Measurements from ENCODE around the gene ZNF724. TPM values are rescaled to one million over a fixed set of nuclear protein-coding genes. Genes with fewer than 3 reads are reported as not detected.
A peak's percentile ranks its signal among the peaks of the same experiment; 100 is the strongest.

Gene ZNF724
- total RNA-seq, 3 donors from 2014 or later: 2.0 to 5.6 (median 3.5) TPM

GRCh38 chr19:23273022-23273589 lies 22.9 kb upstream of the ZNF724 start:
- H3K27me3 ChIP-seq: no peaks in the 10 kb centered on the region
- H3K36me3 ChIP-seq: no peaks in the 10 kb centered on the region
- peak overlapping the region; percentile 93 to 95 for H3K27ac ChIP-seq
- no peaks in the 10 kb centered on the region for H3K4me1 ChIP-seq
- no peak for DNase-seq (ENCODE audit: low spot score in 2 of 2)
- intact Hi-C loops (cut with DNase I; ENCODE audit: low total_unique reads): no loop called here
- TF ChIP-seq POLR2AphosphoS5 (IDR thresholded peaks at IDR 0.05) (no peak), POLR2A (IDR thresholded peaks at IDR 0.05) (no peak), CTCF (IDR thresholded peaks at IDR 0.05) (no peak)
- H3K9me3 ChIP-seq: no peaks in the 10 kb centered on the region
- H3K4me3 ChIP-seq: peak overlapping the region; percentile 88 to 97 (median 90)

GRCh38 chr19:23263870-23264590 lies 13.8 kb upstream of the ZNF724 start:
- H3K4me3 ChIP-seq: no peak overlapping the region
- no peaks in the 10 kb centered on the region for H3K36me3 ChIP-seq
- no peak overlapping the region for H3K27ac ChIP-seq
- H3K4me1 ChIP-seq: no peaks in the 10 kb centered on the region
- no peaks in the 10 kb centered on the region for H3K9me3 ChIP-seq
- no peaks in the 10 kb centered on the region for H3K27me3 ChIP-seq
- TF ChIP-seq POLR2A (IDR thresholded peaks at IDR 0.05) (no peak), CTCF (IDR thresholded peaks at IDR 0.05) (no peak), POLR2AphosphoS5 (IDR thresholded peaks at IDR 0.05) (no peak)
- DNase-seq (ENCODE audit: low spot score in 2 of 2): no peak
- intact Hi-C loops (cut with DNase I; ENCODE audit: low total_unique reads): no loop called here

GRCh38 chr19:23263396-23263795 lies 13.2 kb upstream of the ZNF724 start:
- no peak for DNase-seq (ENCODE audit: low spot score in 2 of 2)
- Histone ChIP-seq H3K9me3 (peaks cover 0 to 4% of the 10 kb centered on the region in 2 donors), H3K27ac (no peak overlapping the region), H3K36me3 (no peaks in the 10 kb centered on the region), H3K4me1 (no peaks in the 10 kb centered on the region), H3K27me3 (no peaks in the 10 kb centered on the region), H3K4me3 (no peak overlapping the region)
- intact Hi-C loops (cut with DNase I; ENCODE audit: low total_unique reads): no loop called here
- no peak for TF ChIP-seq POLR2AphosphoS5 (IDR thresholded peaks at IDR 0.05)
- no peak for TF ChIP-seq CTCF (IDR thresholded peaks at IDR 0.05)
- no peak for TF ChIP-seq POLR2A (IDR thresholded peaks at IDR 0.05)

- Histone ChIP-seq H3K4me3 (no peak overlapping the region), H3K9me3 (peaks cover 0 to 6% of the 10 kb centered on the region in 2 donors), H3K27ac (no peak overlapping the region), H3K36me3 (no peaks in the 10 kb centered on the region), H3K27me3 (no peaks in the 10 kb centered on the region), H3K4me1 (no peaks in the 10 kb centered on the region)
- intact Hi-C loops (cut with DNase I; ENCODE audit: low total_unique reads): no loop called here
- DNase-seq (ENCODE audit: low spot score in 2 of 2): no peak
- TF ChIP-seq POLR2AphosphoS5 (IDR thresholded peaks at IDR 0.05) (no peak), CTCF (IDR thresholded peaks at IDR 0.05) (no peak), POLR2A (IDR thresholded peaks at IDR 0.05) (no peak)
Observed at GRCh38 chr19:23262920-23263319, 12.7 kb upstream of the ZNF724 start.

- Histone ChIP-seq H3K36me3 (no peaks in the 10 kb centered on the region), H3K27ac (no peak overlapping the region), H3K4me3 (no peak overlapping the region), H3K4me1 (no peaks in the 10 kb centered on the region), H3K27me3 (no peaks in the 10 kb centered on the region), H3K9me3 (peaks cover 0 to 6% of the 10 kb centered on the region in 2 donors)
- intact Hi-C loops (cut with DNase I; ENCODE audit: low total_unique reads): no loop called here
- DNase-seq (ENCODE audit: low spot score in 2 of 2): no peak
- TF ChIP-seq CTCF (IDR thresholded peaks at IDR 0.05): no peak
- TF ChIP-seq POLR2A (IDR thresholded peaks at IDR 0.05): no peak
- TF ChIP-seq POLR2AphosphoS5 (IDR thresholded peaks at IDR 0.05): no peak
Observed at GRCh38 chr19:23261496-23262020, 11.4 kb upstream of the ZNF724 start.
